Keratinocyte (primary cell): Measurements from ENCODE around the gene BRD1. TPM values are rescaled to one million over a fixed set of nuclear protein-coding genes. Genes with fewer than 3 reads are reported as not detected.

Experiments
- DNase-seq: peaks from one replicate; pipeline ENCODE4 v3.0.0-alpha.2; 2011; ENCODE audit warnings: low read depth, missing footprints, low spot score
- FAIRE-seq: peaks from 2 replicates; lab custom pipeline; 2011; peaks lifted over from hg19 to GRCh38; lab: Jason Lieb, UNC
- H2AFZ ChIP-seq: 2 replicates; pipeline ENCODE4 v1.6.0; 2012; ENCODE audit warnings: low read length, control low read depth, inconsistent platforms; ENCODE audit not compliant: control insufficient read depth
- H3K27ac ChIP-seq: 2 replicates; pipeline ENCODE4 v1.5.1; 2011; ENCODE audit warnings: low read length; ENCODE audit not compliant: control insufficient read depth, insufficient read depth
- H3K27me3 ChIP-seq: 3 replicates; pipeline ENCODE4 v1.6.0; 2011; ENCODE audit warnings: low read length; ENCODE audit not compliant: control insufficient read depth, insufficient read depth; ENCODE audit errors: extremely low read depth
- H3K36me3 ChIP-seq, 2 experiments: 2 replicates in 1 of 2; 3 replicates in 1 of 2; pipeline ENCODE4 v1.5.1; 2011; ENCODE audit warnings: low read length in 2 of 2, mild to moderate bottlenecking in 1 of 2; ENCODE audit not compliant: control insufficient read depth in 2 of 2, insufficient read depth in 2 of 2; ENCODE audit errors: extremely low read depth in 1 of 2
- H3K4me1 ChIP-seq: 3 replicates; pipeline ENCODE4 v1.5.1; 2011; ENCODE audit warnings: low read length; ENCODE audit not compliant: control insufficient read depth, insufficient read depth; ENCODE audit errors: extremely low read depth
- H3K4me2 ChIP-seq: 3 replicates; pipeline ENCODE4 v1.6.0; 2011; ENCODE audit warnings: low read depth, low read length; ENCODE audit not compliant: control insufficient read depth, insufficient read depth; ENCODE audit errors: extremely low read depth
- H3K4me3 ChIP-seq, 3 experiments: fragments of 200-600 bp in 1 of 3; sonication (generic) in 1 of 3; 2 replicates in 2 of 3; 3 replicates in 1 of 3; pipeline ENCODE4 v1.5.1; 2011 to 2016; ENCODE audit warnings: low read length in 3 of 3, mild to moderate bottlenecking in 3 of 3, control low read depth in 2 of 3, inconsistent platforms in 1 of 3, low read depth in 1 of 3, mixed read lengths in 1 of 3, mixed run types in 1 of 3, moderate library complexity in 1 of 3; ENCODE audit not compliant: control insufficient read depth in 2 of 3, insufficient read depth in 2 of 3; ENCODE audit errors: extremely low read depth in 1 of 3
- H3K79me2 ChIP-seq: 2 replicates; pipeline ENCODE4 v1.6.0; 2012; ENCODE audit warnings: low read length; ENCODE audit not compliant: control insufficient read depth, insufficient read depth
- H3K9ac ChIP-seq: 3 replicates; pipeline ENCODE4 v1.6.0; 2011; ENCODE audit warnings: low read length; ENCODE audit not compliant: control insufficient read depth, insufficient read depth; ENCODE audit errors: extremely low read depth
- H3K9me1 ChIP-seq: 3 replicates; pipeline ENCODE4 v1.6.0; 2011; ENCODE audit warnings: low read length; ENCODE audit not compliant: control insufficient read depth, insufficient read depth; ENCODE audit errors: extremely low read depth
- H3K9me3 ChIP-seq: 2 replicates; pipeline ENCODE4 v1.5.1; 2012; ENCODE audit warnings: low read depth, low read length; ENCODE audit not compliant: control insufficient read depth
- H4K20me1 ChIP-seq: 3 replicates; pipeline ENCODE4 v1.6.0; 2011; ENCODE audit warnings: low read length; ENCODE audit not compliant: control insufficient read depth, insufficient read depth; ENCODE audit errors: extremely low read depth
- EZH2 ChIP-seq: IDR thresholded peaks from one replicate; pipeline ENCODE4 v1.6.1; 2012; ENCODE audit warnings: inconsistent platforms, mild to moderate bottlenecking, low read length, moderate library complexity
- dilution Hi-C: fragments of 300-500 bp; cut with MboI; formaldehyde crosslinking; loops from one replicate; pipeline ENCODE4 v1.7.0; 2020; ENCODE audit warnings: low sequenced_read_pairs; ENCODE audit not compliant: extremely low pct_ligation_motif_present
- polyA plus RNA-seq, 5 experiments: library from polyadenylated mRNA; depleted of rRNA in 3 of 5; stranded (reverse) in 3 of 5; stranded (forward) in 1 of 5; unstranded in 1 of 5; fragments of >200 nt; gene quantifications; 1 replicate in 1 of 5; 2 replicates in 3 of 5; 3 replicates in 1 of 5; pipeline versions ENCODE4 v1.2.1 to v1.2.3, GENCODE V29; 2011 to 2012; ENCODE audit warnings: missing spikeins in 2 of 5, low read depth in 1 of 5, low replicate concordance in 1 of 5
- TF ChIP-seq, protein P1 (sequence below), 3 experiments: IDR thresholded peaks in 1 of 3; conservative IDR thresholded peaks in 1 of 3; optimal IDR thresholded peaks in 1 of 3; 2 replicates in 2 of 3; 3 replicates in 1 of 3; pipeline versions ENCODE3 to v1.5.1; 2011; ENCODE audit warnings: low read length in 3 of 3, mild to moderate bottlenecking in 3 of 3, moderate library complexity in 2 of 3, control low read depth in 1 of 3, inconsistent platforms in 1 of 3; ENCODE audit not compliant: insufficient read depth in 2 of 3; ENCODE audit errors: extremely low read depth in 1 of 3

The BRD1 gene
- polyA plus RNA-seq, 1 donor (not counting 4 experiments of a cell fraction or from before 2014, with no cell fraction given): 4.3 TPM

DNA sequence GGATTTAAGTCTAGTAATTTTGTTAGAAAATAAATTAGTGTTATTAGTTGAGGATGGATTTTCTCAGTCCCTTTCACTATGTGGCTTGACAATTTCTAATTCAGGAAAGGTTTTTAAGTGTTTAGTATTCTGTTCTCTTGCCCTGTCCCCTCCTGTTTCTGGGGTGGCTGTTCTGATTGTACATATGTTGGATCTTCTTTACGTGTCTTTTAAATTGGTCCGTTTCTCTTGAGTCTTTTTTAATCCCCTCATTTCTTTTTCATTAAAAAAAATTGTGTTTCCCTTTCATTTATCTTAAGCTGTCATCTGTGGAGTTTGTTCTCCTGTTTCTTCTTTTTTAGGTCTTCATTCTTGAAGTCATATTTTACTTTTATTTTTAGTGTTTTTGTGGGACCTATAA, 38.5 kb upstream of the BRD1 start:
- Histone ChIP-seq H3K27me3 (no peaks in the 10 kb centered on the region), H3K79me2 (peaks cover 95% of the 10 kb centered on the region), H3K9me3 (peaks cover 7% of the 10 kb centered on the region), H3K36me3 (peaks cover 4% of the 10 kb centered on the region in 2 experiments), H3K9ac (no peak overlapping the region), H4K20me1 (peaks cover 7% of the 10 kb centered on the region), H3K27ac (no peak overlapping the region), H3K9me1 (no peaks in the 10 kb centered on the region), H3K4me1 (no peaks in the 10 kb centered on the region), H2AFZ (no peak overlapping the region), H3K4me3 (no peak overlapping the region), H3K4me2 (no peak overlapping the region)
- no peak for TF ChIP-seq EZH2
- TF ChIP-seq, protein P1, sequence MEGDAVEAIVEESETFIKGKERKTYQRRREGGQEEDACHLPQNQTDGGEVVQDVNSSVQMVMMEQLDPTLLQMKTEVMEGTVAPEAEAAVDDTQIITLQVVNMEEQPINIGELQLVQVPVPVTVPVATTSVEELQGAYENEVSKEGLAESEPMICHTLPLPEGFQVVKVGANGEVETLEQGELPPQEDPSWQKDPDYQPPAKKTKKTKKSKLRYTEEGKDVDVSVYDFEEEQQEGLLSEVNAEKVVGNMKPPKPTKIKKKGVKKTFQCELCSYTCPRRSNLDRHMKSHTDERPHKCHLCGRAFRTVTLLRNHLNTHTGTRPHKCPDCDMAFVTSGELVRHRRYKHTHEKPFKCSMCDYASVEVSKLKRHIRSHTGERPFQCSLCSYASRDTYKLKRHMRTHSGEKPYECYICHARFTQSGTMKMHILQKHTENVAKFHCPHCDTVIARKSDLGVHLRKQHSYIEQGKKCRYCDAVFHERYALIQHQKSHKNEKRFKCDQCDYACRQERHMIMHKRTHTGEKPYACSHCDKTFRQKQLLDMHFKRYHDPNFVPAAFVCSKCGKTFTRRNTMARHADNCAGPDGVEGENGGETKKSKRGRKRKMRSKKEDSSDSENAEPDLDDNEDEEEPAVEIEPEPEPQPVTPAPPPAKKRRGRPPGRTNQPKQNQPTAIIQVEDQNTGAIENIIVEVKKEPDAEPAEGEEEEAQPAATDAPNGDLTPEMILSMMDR (optimal IDR thresholded peaks at IDR 0.05 in 1 of 3, IDR thresholded peaks at IDR 0.05 in 1 of 3, conservative IDR thresholded peaks at IDR 0.05 in 1 of 3; ENCODE audit: extremely low read depth in 1 of 3, insufficient read depth in 2 of 3, low read length in 3 of 3): no peak
- dilution Hi-C loops: no loop called here
- DNase-seq (no peak), FAIRE-seq (no peak)

- Histone ChIP-seq H3K27ac (no peak overlapping the region), H3K9ac (no peak overlapping the region), H4K20me1 (peaks cover 7% of the 10 kb centered on the region), H3K4me3 (no peak overlapping the region), H3K4me1 (no peaks in the 10 kb centered on the region), H3K9me1 (no peaks in the 10 kb centered on the region), H3K9me3 (peaks cover 7% of the 10 kb centered on the region), H2AFZ (no peak overlapping the region), H3K4me2 (no peak overlapping the region), H3K79me2 (peaks cover 94% of the 10 kb centered on the region), H3K27me3 (no peaks in the 10 kb centered on the region), H3K36me3 (peaks cover 4% of the 10 kb centered on the region in 2 experiments)
- dilution Hi-C loops: no loop called here
- no peak for FAIRE-seq
- TF ChIP-seq, protein P1 (optimal IDR thresholded peaks at IDR 0.05 in 1 of 3, IDR thresholded peaks at IDR 0.05 in 1 of 3, conservative IDR thresholded peaks at IDR 0.05 in 1 of 3; ENCODE audit: extremely low read depth in 1 of 3, insufficient read depth in 2 of 3, low read length in 3 of 3): no peak
- no peak for TF ChIP-seq EZH2
- DNase-seq: no peak
Measured at GRCh38 chr22:49865156-49865555, 37.5 kb upstream of the BRD1 start.
